COR-L47 (cell line): ENCODE data around the gene CYP4F22.
"Not testable (repeated sequence)": the region's sequence is repeated elsewhere in the genome, so short reads cannot be mapped to it uniquely, and the experiment has no call there.

Source experiments
- DNase-seq: peaks from one replicate; lab custom pipeline; 2025; lab: John Stamatoyannopoulos, UW

Gene CYP4F22

DNA sequence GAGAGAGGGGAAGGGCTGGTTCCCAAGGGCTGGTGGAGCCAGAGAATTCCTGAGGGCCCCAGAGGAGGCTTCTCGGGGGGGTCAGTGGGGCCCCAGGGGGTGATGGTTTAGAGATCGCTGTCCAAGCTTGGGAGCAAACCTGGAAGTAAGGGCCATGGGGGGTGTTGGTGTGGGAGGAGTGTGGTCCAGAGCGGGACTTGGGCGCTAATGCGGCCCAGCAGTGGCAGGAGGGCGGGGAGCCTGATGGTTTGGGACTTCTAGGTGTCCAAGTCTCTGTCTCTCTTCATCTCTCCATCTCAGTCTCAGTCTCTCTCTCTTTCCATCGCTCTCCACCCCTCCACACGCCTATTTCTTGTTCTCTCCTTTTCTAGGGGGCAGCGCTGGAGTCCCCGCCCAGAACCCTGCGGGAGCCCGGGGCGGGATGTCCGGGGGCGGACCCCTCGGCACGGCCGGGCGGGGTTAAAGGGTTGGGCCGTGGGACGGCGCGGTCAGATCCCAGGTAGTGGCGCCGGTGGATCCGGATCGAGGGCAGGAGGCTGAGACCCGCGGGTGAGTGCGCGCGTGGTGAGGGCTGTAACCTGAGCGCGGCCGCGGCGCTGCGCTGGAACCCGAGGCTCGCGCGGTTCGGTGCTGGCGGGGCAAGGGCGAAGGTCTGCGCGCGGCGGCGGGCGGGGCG lies at the start of gene CYP4F22:
Gene CYP4F22 (plus strand): TSS at position 491 of the 676 bp plus-strand sequence. CDS start 16,812 bp downstream, outside the sequence.
- no peak for DNase-seq

DNA sequence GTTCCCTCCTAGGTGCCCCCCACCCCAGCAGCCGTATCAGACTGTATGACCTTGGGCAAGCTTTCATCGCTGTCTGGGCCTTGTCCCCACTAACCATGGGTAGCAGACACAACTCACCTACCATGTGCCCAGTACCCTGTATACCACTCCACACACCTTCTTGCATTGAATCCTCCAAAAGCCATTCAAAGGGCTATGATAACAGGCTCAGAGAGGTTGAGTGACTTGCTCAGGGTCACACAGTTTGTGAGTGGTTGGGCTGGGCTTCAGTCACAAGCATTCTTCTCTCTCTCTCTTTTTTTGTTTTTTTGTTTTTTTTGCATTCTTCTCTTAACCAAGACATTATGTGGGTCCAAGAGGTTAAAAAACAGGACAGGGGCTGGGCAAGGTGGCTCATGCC lies 46.6 kb upstream of the CYP4F22 start:
- no peak for DNase-seq

- no peak for DNase-seq
These were observed 44.4 kb upstream of the CYP4F22 start for GRCh38 chr19:15463861-15464371.

- no peak for DNase-seq
These were observed 43.6 kb upstream of the CYP4F22 start, which contains the start of gene RASAL3 for GRCh38 chr19:15464394-15465385. TSS of gene RASAL3 (minus strand) at chr19:15464544. CDS start at chr19:15464358, 186 bp downstream.

DNA sequence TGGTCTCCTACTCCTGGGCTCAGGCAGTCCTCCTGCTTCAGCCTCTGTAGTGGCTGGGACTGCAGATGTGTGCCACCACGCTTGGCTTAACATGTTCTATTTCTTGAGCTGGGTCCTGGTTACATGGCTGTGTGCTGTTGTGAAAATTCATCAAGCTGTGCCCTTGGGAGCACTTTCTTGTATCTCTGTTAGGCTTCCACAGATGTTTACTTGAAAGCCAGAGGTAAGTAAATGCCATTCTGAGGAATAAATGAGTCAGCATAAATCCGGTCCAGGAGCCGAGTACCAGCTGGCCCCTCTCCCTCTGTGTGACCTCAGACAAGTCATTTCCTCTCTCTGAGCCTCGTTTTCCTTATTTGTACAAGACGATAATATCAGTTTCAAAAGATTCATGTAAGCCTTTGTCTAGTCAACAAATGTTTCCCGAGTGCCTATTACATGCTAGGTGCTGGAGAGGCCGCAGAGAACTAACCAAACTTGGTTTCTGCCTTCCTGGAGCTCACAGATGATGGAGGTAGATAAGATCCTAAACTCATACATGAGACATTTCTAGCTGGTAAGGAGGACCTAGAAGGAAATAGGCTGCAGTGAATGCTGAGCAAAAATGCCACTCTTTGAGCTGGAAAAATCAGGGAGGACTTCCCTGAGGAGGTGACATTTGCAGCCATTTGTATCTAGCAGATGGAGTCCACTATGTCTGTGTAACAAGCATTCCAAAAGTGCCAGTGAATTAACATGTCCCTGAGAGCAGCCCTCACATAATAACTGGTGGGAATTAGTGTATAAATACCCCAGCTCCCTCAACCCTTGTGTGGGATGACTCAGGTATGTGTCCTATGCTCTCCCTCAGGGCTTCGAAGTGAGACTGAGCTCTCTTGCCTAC lies 41.2 kb upstream of the CYP4F22 start:
- no peak for DNase-seq

GRCh38 chr19:15467734-15468214 lies 40.6 kb upstream of the CYP4F22 start:
- DNase-seq, result no peak

GRCh38 chr19:15468675-15469512 lies 39.4 kb upstream of the CYP4F22 start:
- DNase-seq, result no peak

GRCh38 chr19:15469513-15470297 lies 38.6 kb upstream of the CYP4F22 start:
- DNase-seq, result no peak

DNA sequence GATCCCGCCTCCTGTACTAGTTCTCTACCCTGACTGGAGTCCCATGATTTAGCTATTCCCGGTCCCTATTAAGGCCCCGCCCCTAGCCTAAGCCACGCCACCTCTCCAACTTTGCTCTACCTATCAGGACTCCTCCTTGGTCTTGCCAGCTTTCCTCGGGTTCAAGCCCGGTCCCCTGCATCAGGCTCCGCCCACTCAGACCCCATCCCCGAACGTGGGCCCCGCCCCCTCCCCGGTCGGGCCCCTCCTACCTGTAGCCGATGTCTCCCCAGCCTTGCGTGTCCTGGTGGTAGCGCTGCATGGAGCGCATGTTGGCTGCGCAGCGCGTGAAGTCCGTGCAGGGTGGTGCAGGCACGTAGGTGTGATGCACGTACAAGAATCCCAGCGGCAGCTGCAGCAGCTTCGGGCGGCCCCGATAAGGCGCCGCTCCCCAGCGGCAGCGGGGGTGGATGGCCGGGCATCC lies 36.7 kb upstream of the CYP4F22 start:
- no peak for DNase-seq

DNA sequence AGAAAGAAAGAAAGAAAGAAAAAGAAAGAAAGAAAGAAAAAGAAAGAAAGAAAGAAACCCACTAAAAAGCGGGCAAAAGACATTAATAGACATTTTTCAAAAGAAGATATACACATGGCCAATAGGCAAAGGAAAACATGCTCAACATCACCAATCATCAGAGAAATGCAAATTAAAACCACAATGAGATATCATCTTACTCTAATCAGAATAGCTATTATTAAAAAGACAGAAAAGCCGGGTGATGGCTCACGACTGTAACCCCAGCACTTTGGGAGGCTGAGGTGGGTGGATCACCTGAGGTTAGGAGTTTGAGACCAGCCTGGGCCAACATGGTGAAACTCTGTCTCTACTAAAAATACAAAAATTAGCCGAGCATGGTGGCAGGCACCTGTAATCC lies 34.5 kb upstream of the CYP4F22 start:
- not testable (repeated sequence) for DNase-seq

- no peak for DNase-seq
These were observed 33.2 kb upstream of the CYP4F22 start for GRCh38 chr19:15475169-15475568.

- DNase-seq, result no peak
These were observed 32.7 kb upstream of the CYP4F22 start for GRCh38 chr19:15475611-15476010.

DNA sequence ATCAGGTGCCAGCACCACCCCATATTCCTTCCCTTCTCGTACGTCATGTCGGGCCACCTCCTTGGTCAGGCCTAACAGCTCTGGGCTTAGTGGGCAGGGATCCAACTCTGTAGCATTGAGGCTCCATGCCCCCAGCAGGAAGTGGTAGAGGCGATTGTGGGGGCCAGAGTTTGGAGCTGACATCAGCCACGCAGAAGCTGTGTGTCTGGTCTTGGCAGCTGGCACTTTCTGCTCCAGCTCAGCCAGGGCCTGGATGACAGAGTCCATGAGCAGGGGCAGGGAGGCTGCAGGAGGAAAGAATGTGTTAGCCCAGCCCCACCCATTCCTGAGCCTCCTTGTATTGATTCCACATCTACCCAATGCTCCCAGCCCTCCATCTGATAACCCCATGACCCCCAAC lies 32.0 kb upstream of the CYP4F22 start:
- no peak for DNase-seq

DNA sequence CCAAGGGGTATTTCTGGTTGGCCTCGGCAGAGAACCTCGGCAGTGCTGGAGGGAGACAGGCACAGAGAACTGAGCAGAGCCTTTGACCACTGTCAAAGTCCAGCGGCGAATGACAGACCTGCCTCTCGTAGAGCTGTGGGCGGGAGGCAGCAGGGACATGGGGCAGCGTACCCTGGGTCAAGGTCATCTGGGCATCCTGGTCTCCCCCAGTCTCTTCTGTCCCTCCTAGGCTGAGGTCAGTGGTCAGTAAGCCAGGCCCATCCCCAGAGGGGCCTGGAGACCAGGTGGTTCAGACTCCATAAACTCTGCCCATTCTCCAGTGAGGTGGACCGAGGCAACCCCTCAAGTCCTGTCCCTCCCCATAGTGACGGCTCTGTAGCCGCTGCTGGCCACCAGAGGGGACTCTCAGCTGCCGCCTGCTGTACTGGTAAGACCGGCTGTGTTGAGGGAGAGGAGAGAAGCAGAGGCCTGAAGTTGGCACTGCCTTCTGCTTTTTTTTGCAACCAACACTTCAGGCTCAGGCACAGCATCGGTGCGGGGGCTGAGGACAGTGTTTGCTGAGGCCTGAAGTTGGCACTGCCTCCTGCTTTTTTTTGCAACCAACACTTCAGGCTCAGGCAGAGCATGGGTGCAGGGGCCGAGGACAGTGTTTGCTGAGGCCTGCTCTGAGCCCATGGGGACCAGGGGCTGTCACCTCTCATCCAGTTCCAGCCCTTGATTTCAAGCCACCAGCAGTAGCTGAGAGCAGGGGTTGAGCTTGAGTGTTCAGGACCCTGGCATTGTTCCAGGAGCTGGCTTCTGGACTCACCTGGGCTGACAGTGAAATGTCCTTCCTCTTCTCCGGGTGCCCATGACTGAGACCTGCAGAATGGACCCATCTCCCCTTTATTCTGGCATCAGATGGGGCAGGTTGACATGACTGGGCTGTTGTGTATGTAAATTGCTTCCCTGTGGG lies 28.7 kb upstream of the CYP4F22 start, which contains the start of gene PGLYRP2:
Gene PGLYRP2 (minus strand): TSS at position 111 of the 955 bp plus-strand sequence. CDS start 130 bp downstream, outside the sequence.
- DNase-seq, result no peak

DNA sequence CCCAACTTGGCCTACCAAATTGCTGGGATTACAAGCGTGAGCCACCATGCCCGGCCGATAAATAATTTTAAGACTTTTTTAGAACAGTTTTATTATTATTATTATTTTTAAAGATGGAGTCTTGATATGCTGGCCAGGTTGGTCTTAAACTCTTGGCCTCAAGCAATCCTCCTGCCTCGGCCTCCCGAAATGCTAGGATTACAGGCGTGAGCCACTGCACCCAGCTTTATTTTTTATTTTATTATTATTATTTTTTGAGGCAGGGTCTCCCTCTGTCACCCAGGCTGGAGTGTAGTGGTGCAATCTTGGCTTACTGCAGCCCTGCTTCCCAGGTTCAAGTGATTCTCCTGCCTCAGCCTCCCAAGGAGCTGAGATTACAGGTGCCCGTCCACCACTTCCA lies 27.3 kb upstream of the CYP4F22 start:
- not testable (repeated sequence) for DNase-seq

GRCh38 chr19:15485768-15486167 lies 22.6 kb upstream of the CYP4F22 start:
- DNase-seq, result not testable (repeated sequence)

- DNase-seq, result no peak
These were observed 21.3 kb upstream of the CYP4F22 start for GRCh38 chr19:15487038-15487437.
